Activated T-helper 1 cell treated with Interleukin-2 at 50 U/mL for 16 hours (primary cell): ENCODE data around the gene KCNG4.

Experiments
- DNase-seq: peaks from one replicate; pipeline ENCODE4 v3.0.0-alpha.2; 2020; ENCODE audit warnings: low read depth

Gene KCNG4

DNA sequence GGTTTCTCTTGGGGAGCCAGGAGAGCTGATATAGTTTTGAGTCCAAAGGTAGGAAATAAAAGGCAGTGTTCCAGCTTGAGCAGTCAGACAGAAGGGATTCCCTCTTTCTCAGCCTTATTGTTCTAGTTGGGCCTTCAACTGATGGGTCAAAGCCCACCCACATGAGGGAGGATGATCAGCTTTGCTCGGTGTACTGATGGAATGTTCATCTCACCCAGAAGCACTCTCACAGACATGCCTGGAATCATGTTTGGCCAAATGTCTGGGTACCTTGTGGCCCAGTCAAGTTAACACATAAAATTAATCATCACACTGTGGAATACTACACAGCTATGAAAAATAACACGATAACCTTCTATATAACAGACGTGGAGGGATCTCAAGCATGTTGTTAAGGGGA, 23.1 kb upstream of the KCNG4 start:
- no peak for DNase-seq

DNA sequence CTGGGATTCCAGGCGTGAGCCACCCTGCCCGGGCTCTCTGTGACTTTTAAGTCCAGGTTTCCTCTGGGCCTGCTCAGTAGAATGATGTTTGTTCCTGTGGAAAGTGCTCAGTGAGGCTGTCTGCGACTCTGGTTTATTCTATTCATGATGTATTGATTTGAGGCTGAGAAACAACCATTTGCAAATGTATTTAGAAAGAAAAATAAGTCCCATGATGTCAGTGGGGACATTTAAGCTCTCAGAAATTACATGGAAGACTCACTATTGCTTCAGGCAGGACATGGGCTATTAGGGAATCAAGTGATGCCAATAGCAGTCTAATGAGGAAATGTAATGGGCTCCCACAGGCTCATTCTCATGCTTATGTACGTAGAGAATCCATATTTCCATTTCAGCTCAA, 22.2 kb upstream of the KCNG4 start:
- no peak for DNase-seq

DNA sequence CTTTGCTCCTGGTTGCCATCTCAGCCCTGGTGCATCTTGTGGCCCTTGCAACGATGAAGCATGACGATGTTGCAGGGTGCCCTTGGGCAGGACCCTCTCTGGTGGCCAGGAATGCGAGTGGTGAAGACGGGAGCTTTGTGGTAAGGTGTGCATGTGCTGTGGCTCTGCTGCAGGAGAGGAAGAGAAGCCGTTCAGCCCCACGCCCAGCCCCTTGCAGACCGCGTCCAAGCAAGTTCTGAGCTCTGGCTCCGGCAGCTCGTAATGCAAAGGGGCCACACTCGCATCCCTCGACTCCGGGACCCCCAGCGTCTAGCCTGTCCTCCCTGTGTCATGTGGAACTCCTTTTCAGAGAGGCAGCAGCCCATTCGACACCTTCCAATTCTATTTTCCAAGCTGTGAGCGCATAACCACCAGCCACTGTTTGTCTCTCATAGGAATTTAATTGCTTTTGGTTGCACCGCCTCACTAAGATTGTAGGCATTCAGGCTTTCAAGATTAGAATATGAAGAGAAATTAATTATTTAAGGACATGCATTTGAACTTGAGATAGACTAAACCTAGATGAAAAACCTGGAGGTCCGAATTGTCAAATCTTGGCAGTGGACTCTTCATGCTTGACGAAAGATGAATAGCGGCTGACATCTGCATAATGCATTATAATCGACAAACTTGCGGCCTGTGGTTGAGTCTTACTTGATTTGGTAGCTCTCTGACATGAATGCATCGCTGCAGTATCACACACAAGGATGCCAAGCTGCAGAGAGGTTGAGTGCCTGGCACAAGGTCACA, 21.1 kb upstream of the KCNG4 start:
- DNase-seq, result no peak

DNA sequence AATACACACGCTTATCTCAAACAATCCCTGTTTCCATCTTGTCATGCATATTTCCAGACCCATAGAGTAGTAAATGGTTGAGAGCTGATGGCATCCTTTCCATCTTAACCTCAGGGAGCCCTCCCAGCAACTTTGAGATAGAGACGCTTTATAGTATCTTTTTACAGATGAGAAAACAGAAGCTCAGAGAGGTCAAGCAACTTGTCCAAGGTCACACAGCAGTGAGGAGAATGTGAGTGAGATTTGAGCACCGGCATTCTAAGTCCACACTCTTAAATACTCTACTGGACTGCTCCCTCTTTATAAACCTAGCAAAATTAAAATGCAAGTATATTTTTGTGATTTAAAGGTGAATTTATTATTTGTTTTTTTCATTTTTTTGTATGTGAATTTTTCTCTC, 19.9 kb upstream of the KCNG4 start:
- no peak for DNase-seq

DNA sequence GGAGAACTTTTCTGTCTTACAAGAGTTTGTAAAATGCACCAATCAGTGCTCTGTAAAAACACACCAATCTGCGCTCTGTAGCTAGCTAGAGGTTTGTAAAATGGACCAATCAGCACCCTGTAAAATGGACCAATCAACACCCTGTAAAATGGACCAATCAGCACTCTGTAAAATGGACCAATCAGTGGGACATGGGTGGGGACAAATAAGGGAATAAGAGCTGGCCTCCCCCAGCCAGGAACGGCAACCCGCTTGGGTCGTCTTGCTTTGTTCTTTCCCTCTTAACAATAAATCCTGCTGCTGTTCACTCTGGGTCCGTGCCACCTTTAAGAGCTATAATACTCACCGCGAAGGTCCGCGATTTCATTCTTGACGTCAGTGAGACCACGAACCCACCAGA, 18.5 kb upstream of the KCNG4 start:
- DNase-seq, result no peak

DNA sequence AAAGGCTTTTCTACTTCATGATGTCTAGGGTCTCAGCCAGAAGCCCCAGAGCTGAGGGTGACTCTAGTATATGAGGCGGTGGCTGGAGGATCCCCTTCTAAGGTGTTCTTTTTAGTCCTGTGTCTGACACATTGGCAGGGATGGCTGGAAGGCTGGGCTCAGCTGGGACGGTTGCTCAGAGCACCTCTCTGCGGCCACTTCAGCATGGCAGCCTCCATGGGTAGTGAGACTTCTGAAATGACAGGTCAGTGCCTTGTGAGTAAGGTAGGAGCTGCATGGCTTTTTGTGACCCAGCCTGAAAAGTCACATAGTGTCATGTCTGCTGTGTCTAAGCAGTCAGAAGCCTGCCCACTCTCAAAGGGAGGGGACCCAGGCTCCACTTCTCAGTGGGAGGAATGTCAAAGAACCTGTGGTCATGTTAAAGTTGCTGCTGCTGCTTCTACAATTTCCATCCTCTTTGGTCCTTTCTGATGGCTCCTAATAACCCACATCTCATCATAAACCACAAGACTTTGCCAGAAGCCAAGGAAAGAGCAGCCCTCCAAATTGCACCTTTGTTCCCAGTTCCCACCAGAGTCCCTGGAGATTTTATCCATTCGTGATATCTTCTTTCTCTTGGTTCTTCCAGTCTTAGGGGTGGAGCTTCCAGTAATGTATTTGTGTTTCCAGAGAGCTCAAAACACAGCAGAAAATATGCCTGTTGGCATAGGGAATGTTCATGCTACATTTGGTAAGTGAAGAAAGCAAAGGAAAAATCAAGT, 15.4 kb upstream of the KCNG4 start:
- no peak for DNase-seq

DNA sequence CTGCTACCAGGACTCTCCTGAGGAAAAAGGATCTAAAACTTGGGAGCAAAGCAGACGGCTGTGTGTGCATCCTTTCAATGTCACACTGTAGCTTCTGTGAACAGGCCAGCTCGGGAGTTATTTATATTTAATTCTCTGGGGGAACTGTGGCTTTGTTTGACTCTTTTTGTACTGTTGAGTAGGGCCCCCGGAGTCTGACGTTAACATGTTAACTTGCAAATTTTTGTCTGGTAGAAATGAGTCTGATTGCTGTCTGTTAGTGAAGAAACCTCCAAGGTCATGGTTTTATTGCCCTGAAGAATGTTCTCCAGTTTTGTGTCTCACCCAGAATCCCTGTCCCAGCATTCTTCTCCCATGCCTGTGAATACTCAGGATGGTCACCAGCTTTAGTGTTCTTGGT, 14.2 kb upstream of the KCNG4 start:
- DNase-seq, result no peak

DNA sequence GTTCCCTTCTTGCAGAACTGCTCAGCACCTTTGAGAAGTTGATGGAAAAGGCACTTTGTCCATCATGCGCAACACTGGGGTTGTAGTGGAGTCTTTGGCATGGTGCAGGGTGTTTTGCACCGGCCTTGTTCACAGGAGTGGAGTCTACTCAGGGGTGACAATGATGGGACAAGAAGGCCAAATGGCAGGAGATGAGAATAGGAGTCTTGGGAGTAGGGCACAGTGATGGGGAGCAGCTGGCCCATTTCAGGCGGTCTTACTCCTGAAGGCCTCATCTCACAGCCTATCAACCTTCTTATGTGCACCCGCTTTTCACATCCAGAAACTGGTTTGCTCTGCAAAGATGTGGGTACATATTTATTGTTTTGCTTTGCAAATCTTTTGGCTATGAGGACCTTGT, 13.4 kb upstream of the KCNG4 start:
- DNase-seq, result no peak

DNA sequence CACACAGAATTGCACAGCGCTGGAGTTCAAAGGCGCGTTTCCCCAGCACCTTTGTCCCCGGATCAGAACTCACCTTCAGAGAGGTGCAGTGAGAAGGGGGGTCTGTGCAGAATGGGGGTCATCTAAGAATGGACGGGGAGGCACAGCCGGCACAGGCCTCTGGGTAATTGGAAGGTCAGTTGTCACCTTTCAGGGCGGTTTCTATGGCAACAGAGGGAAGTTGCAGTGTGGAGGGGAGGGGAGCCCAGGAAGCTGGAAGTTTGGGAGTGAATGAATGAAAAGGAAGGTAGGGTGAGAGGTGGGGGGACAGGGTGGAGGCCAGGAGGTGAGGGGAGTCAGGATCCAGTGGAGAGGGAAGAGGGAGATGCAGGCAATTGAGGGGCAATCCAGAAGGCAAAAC, 12.4 kb upstream of the KCNG4 start:
- no peak for DNase-seq

DNA sequence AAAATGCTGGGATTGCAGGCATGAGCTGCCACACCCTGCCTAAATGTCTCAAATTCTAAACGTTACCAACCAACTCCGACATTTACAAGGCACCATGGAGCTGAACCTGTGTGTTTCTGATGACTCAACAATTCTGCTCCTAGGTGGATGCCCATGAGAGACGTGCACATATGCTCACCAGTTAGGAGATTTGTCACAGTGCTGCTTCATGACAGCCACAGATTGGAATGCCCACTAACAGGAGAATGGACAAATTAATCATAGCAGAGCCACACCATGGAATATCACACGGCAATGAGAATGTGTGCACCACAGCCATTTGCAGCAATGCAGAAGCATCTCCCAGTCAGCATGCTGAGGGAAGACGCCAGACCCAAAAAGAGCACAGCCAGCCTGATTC, 8.0 kb upstream of the KCNG4 start:
- no peak for DNase-seq

DNA sequence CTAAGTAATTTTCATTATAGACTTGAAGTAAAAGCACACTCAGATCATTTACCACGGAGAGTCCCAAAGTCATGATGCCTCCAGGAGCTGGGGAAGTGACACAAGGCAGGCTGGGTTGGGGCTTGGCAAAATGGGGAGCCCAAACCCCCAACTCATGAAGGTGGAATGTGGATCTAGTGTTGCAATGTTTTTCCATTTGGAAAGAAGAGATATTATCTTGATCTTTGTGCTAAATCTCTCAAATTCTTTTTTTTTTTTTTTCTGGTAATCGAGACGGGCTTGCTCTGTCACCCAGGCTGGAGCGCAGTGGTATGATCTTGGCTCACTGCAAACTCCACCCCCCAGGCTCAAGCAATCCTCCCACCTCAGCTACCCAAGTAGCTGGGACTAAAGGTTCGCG, 7.5 kb upstream of the KCNG4 start:
- DNase-seq, result no peak

DNA sequence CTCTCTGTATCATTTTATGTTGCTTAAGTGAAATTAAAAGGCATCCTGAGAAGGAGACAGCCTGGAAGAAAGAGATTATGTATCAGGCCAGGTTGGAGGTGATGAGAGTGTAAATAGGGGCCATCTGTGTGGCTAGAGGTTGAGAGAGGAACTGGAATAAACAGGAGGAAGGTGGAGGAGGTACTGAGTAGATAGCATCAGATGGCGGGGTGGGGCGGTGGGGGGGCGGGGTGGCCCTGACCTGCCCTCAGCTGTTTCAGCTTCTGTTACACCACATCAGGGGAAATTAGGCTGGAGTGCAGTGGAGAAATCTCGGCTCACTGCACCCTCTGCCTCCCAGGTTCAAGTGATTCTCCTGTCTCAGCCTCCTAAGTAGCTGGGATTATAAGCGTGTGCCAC, 6.9 kb upstream of the KCNG4 start:
- DNase-seq, result no peak

DNA sequence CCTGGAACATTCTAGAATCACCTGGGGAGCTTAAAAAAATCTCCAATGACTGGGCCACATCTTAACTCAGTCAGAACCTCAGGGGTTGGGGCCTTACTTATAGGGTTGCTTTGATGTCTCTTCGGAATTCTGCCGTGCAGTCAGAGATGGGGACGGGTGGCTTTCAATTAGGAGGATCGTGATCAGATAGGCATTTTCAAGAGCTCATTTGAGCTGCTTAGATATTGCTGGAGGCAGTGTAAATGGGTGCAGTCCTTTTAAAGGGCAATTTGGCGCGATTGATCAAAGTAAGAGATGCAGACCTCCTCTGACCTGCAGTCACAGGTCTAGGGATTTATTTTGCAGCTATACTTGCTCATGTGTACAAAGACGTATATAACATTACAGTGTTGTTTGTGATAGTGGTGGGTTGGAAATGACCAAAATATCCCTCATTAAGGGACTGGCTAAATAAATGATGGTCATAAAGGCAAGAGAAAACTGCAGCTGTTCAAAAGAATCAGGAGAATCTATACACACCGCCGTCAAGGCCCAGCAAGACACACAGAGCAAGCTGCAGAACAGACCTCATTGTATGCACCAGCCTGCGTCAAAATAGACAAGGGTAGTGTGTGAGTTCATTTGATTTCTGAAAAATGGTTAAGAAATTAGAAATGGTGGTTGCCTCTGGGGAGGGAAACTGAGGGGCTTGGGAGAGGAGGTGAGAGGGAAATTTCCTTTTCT, 6.3 kb upstream of the KCNG4 start:
- DNase-seq, result no peak

DNA sequence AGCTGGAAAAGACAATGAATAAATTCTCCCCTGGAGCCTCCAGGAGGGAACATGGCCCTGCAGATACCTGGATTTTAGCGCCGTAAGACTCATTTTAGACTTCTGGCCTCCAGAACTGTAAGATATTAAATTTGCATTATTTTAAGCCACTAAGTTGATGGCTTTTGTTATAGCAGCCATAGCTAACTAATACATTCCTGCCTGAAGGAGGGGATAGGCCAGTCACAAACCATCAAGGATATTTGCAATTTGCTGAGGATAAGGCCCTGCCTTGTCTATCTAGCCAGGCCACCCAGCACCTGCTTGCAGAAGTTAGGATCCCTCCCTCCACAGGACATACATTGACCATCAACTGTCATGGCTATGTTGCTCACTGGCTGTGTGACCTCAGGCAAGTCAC, 4.9 kb upstream of the KCNG4 start:
- DNase-seq, result no peak

DNA sequence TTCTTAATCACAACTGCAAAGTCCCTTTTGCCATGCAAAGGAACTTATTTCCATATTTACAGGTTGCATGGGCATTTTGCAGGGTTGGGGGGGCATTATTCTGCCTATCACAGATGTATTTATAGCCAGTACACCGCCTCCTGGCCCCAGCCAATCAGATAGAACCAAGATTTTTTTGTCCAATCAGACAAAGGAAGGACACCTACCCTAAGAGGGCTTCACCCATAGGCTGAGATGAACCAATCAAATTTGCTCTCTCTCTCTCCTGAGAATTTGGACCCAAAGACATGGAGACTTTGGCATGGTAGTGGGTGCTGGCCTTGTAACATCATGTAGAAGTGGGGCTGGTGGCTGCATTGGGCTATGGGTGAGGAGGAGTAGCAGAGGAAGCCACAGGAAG, 3.9 kb upstream of the KCNG4 start:
- DNase-seq, result no peak

DNA sequence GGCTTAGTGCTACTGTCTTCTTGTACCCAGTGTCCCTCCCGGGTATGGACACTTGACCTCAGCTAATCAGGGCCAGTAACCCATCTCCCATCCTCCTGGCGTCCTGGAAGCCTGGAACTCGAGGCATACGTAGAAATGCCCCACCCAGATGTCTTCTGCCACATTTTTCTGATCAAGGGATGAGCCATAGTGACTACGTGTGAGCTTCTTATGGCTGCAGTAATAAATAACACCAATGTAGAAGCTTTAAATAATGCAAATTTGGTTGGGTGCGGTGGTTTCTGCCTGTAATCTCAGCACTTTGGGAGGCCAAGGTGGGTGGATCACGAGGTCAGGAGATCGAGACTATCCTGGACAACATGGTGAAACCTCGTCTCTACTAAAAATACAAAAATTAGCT, 3.0 kb upstream of the KCNG4 start:
- DNase-seq, result no peak

DNA sequence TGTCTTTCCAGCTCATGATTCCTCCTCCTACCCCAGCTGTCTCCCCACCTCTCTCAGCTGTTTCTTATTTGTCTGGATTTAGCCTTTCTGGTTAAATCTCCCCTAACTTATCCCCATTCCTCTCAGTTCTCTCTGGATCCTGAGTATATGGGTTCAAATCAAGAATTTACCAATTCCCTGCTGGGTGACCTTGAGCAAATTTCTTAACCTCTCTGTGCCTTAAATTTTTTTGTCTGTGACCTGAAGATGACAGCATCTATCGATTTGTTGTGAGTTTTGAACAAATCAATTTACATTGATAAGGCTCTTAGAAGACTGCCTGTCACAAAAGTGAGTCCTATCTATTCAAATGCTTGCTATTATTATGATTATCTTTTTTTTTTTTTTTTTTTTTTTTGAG, 2.0 kb upstream of the KCNG4 start:
- DNase-seq, result no peak

DNA sequence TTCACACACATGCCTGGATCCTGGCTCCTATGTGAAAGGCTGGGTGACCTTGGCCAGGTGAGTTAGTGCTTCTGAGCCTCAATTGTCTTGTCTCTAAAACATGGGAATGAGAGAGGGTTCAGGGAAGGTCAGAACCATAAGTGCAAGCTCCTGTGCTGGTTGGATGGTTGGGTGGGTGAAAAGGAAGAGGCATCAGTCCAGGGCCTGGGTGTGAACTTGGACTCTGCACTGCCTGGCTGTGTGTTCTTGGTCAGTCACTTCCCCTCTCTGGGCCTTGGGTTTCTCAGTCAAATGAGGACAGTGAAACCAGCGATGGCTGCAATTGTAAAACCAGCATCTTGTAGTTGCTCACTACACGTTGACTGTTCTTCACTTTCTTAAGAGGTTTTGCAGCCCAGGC, 643 bp upstream of the KCNG4 start:
- no peak for DNase-seq

DNA sequence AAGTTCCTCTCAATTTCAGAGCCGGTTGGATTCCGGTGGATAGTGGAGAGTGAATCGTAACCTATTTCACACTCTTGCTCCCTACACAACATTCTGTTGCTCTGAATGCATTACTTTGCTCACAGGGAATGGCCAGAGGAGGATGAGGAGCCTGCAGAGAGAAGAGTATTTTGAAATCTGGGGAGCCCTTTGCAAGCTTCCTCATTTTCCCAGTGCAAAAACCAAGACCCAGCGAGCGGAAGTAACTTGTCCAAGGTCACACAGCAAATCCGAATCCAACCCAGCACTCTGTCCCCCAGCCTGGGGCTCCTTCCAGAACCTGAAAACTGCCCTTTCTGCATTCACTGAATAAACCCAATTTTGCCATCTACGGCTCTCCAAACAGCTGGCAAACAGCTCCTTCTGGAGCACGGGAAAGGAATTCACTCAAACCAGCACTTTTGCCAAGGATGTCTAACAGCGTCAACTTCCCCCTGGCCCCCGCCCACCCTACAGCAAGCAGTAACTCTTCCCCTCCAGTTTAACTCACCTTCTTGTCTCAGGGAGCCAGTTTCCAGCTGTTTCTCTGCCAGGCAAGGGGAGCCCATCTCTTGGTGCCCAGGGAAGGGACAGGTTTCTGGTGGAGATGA, 557 bp downstream of the KCNG4 start:
- no peak for DNase-seq

DNA sequence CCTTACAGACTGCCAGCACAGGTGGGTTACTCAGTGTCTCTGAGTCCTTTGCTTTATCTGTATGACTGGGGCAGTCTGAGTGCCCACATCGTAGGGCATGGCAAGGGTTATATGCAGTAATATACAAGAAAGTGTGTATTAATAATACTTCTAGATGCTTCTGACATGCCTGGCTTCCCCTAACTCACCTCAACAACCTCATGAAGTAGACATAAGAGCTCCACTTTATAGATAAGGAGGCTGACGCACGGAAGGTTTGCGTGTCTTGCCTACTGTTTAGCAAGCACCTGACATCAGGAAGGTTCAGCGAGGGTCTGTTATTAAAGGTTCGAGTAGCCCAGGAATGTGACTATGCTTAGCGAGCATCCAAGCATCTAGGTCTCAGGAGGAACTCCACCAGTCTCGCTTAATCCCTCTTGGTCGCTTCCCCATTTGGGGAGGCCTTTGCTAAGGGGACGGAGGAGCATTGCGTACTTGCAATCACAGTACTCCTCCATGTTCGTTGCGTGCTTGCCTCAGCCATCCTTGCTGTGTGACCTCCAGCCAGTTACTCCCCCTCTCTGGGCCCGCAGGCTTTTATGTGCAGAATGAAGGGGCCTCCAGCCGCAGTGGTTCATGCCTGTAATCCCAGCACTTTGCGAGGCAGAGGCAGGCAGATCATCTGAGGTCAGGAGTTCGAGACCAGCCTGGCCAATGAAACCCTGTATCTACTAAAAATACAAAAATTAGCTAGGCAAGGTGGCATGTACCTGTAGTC, 1.6 kb downstream of the KCNG4 start:
- DNase-seq, result no peak

DNA sequence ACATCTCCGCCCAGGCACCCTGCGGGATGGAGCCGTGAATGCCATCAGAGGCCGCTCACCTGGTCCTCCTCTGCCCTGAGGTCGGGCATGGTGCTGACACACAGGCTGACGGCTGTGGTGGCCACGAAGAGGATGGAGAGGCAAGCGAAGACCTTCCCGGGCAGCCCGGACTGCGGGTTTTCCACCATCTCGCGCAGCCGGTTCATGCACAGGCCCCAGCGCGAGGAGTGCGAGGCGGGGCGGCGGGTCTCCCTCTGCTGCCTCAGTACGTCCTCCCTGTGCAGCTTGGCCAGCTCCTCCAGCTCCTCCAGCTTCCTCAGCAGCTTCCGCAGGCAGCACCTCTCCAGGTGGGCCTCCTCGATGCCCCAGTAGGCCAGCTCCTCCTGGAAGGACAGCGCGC, 3.1 kb downstream of the KCNG4 start:
- DNase-seq, result no peak
